Endothelial cell of umbilical vein (primary cell): ENCODE data around the gene RNF146. TPM values are rescaled to one million over a fixed set of nuclear protein-coding genes. Genes with fewer than 3 reads are reported as not detected.

Experiments used
- BruUV-seq: library from RNA; stranded (reverse); fragments of 400-500 nt; replicated peaks from 2 replicates; lab custom pipeline; 2021; lab: Mats Ljungman, UMichigan
- CTCF ChIA-PET: fragments of 300-600, 350-600 bp; sonication (Branson Sonifier 250); formaldehyde crosslinking; loops from one replicate; lab custom pipeline; 2021; ENCODE audit warnings: antibody characterized with exemption, inconsistent platforms; lab: Charles Lee
- POLR2A ChIA-PET: fragments of 300-600, 350-600 bp; sonication (Branson Sonifier 250); formaldehyde crosslinking; loops from one replicate; lab custom pipeline; 2021; ENCODE audit warnings: antibody characterized with exemption, inconsistent platforms; lab: Charles Lee
- DNase-seq: peaks from one replicate; pipeline ENCODE4 v3.0.0-alpha.2; 2011; ENCODE audit warnings: low read depth, low spot score
- FAIRE-seq: peaks from 2 replicates; lab custom pipeline; 2011; peaks lifted over from hg19 to GRCh38; lab: Jason Lieb, UNC
- H2AFZ ChIP-seq: 2 replicates; pipeline ENCODE4 v1.6.0; 2012; ENCODE audit warnings: low read depth, low read length, control low read depth, inconsistent platforms
- H3K27ac ChIP-seq: 2 replicates; pipeline ENCODE4 v1.5.1; 2011; ENCODE audit warnings: low read depth, mild to moderate bottlenecking, control low read depth, low read length, moderate library complexity; ENCODE audit not compliant: insufficient read depth
- H3K27me3 ChIP-seq, 2 experiments: 2 replicates each; pipeline versions ENCODE4 v1.6.0 to v1.6.1; 2011; ENCODE audit warnings: low read length in 2 of 2, mixed read lengths in 1 of 2; ENCODE audit not compliant: control insufficient read depth in 2 of 2, insufficient read depth in 2 of 2
- H3K36me3 ChIP-seq, 2 experiments: 2 replicates in 1 of 2; 3 replicates in 1 of 2; pipeline ENCODE4 v1.5.1; 2011; ENCODE audit warnings: low read length in 2 of 2, mild to moderate bottlenecking in 1 of 2, moderate library complexity in 1 of 2; ENCODE audit not compliant: control insufficient read depth in 2 of 2, insufficient read depth in 2 of 2; ENCODE audit errors: extremely low read depth in 1 of 2
- H3K4me1 ChIP-seq: 3 replicates; pipeline ENCODE4 v1.5.1; 2011; ENCODE audit warnings: mild to moderate bottlenecking, low read length; ENCODE audit not compliant: control insufficient read depth, insufficient read depth; ENCODE audit errors: extremely low read depth
- H3K4me2 ChIP-seq: 2 replicates; pipeline ENCODE4 v1.6.1; 2011; ENCODE audit warnings: low read length, control low read depth, mixed read lengths; ENCODE audit not compliant: insufficient read depth
- H3K4me3 ChIP-seq, 3 experiments: fragments of 200-600 bp in 1 of 3; sonication (generic), shearing (Covaris generic) in 1 of 3; replicated peaks in 1 of 3; 2 replicates each; pipeline ENCODE4 v1.5.1; 2011 to 2016; ENCODE audit warnings: control low read depth in 3 of 3, low read length in 3 of 3, mild to moderate bottlenecking in 2 of 3, inconsistent platforms in 1 of 3, low read depth in 1 of 3, moderate library complexity in 1 of 3; ENCODE audit not compliant: insufficient read depth in 1 of 3
- H3K79me2 ChIP-seq: 2 replicates; pipeline ENCODE4 v1.6.0; 2012; ENCODE audit warnings: low read length, inconsistent platforms; ENCODE audit not compliant: control insufficient read depth, insufficient read depth
- H3K9ac ChIP-seq: replicated peaks from 2 replicates; pipeline ENCODE3; 2011; ENCODE audit warnings: low read length, control low read depth; ENCODE audit not compliant: insufficient read depth; ENCODE audit errors: extremely low read depth
- H3K9me1 ChIP-seq: replicated peaks from 3 replicates; pipeline ENCODE4 v1.6.0; 2011; ENCODE audit warnings: mild to moderate bottlenecking, low read length; ENCODE audit not compliant: control insufficient read depth, insufficient read depth; ENCODE audit errors: extremely low read depth
- H3K9me3 ChIP-seq: replicated peaks from 2 replicates; pipeline ENCODE4 v1.5.1; 2012; ENCODE audit warnings: low read length, inconsistent platforms; ENCODE audit not compliant: control insufficient read depth, insufficient read depth
- H4K20me1 ChIP-seq: replicated peaks from 2 replicates; pipeline ENCODE3; 2011; ENCODE audit warnings: mild to moderate bottlenecking, low read length; ENCODE audit not compliant: control insufficient read depth, insufficient read depth; ENCODE audit errors: extremely low read depth
- CTCF ChIP-seq, 2 donors: IDR thresholded peaks; 1 replicate in 1 of 2; 2 replicates in 1 of 2; pipeline ENCODE4 v1.5.1; 2011; ENCODE audit warnings: low read length in 2 of 2, mild to moderate bottlenecking in 2 of 2, moderate library complexity in 2 of 2, control low read depth in 1 of 2, inconsistent platforms in 1 of 2, low read depth in 1 of 2; ENCODE audit not compliant: insufficient read depth in 1 of 2; ENCODE audit errors: extremely low read depth in 1 of 2
- EZH2 ChIP-seq: IDR thresholded peaks from 2 replicates; pipeline ENCODE4 v1.6.1; 2012; ENCODE audit warnings: borderline replicate concordance, low read depth, mild to moderate bottlenecking, moderate library complexity, low read length, inconsistent platforms; ENCODE audit not compliant: severe bottlenecking
- FOS ChIP-seq: IDR thresholded peaks from 2 replicates; pipeline ENCODE4 v1.6.1; 2011; ENCODE audit warnings: mild to moderate bottlenecking, low read length, moderate library complexity, borderline replicate concordance; ENCODE audit not compliant: insufficient read depth
- GATA2 ChIP-seq: IDR thresholded peaks from 2 replicates; pipeline ENCODE4 v1.7.0; 2011; ENCODE audit warnings: low read depth, mild to moderate bottlenecking, moderate library complexity, mixed read lengths, low read length; ENCODE audit not compliant: insufficient read length, insufficient read depth
- JUN ChIP-seq: IDR thresholded peaks from 2 replicates; pipeline ENCODE4 v1.6.1; 2011; ENCODE audit warnings: borderline replicate concordance, low read depth; ENCODE audit not compliant: insufficient read length, insufficient read depth
- MAX ChIP-seq: IDR thresholded peaks from 2 replicates; pipeline ENCODE4 v1.6.1; 2011; ENCODE audit not compliant: insufficient read depth, insufficient read length
- MYC ChIP-seq: IDR thresholded peaks from one replicate; pipeline ENCODE4 v1.6.1; 2011; ENCODE audit warnings: mild to moderate bottlenecking, low read depth, low read length
- POLR2A ChIP-seq: IDR thresholded peaks from 2 replicates; pipeline ENCODE4 v1.6.1; 2012; ENCODE audit warnings: low read depth, mild to moderate bottlenecking, control low read depth, low read length
- POLR2AphosphoS5 ChIP-seq: IDR thresholded peaks from 2 replicates; pipeline ENCODE4 v1.6.1; 2012; ENCODE audit warnings: low read depth, mild to moderate bottlenecking, control low read depth, low read length, moderate library complexity; ENCODE audit not compliant: insufficient read depth
- dilution Hi-C: fragments of 300-500 bp; cut with MboI; formaldehyde crosslinking; loops from one replicate; pipeline ENCODE4 v1.15.0; 2019; ENCODE audit warnings: low sequenced_read_pairs; ENCODE audit not compliant: extremely low pct_ligation_motif_present
- intact Hi-C: fragments of 100-400 bp; cut with micrococcal nuclease; formaldehyde crosslinking; loops from one replicate; pipeline ENCODE4 v1.10.0; 2022
- polyA plus RNA-seq, 4 experiments: library from polyadenylated mRNA; depleted of rRNA in 3 of 4; stranded (reverse) in 3 of 4; unstranded in 1 of 4; fragments of >200 nt; gene quantifications; 2 replicates each; pipeline versions ENCODE4 v1.2.1 to v1.2.3, GENCODE V29; 2011 to 2012; ENCODE audit warnings: missing spikeins in 1 of 4
- total RNA-seq: library from RNA; stranded (reverse); gene quantifications from 2 replicates; pipeline ENCODE4 v1.2.3, GENCODE V29; 2021

Gene RNF146
- total and polyA plus RNA-seq, 2 donors (not counting 3 experiments of a cell fraction or from before 2014, with no cell fraction given), result 37.5 to 48.1 TPM

GRCh38 chr6:127290391-127291265 is 24.0 kb downstream of the RNF146 start:
- no TSS peak for BruUV-seq
- Histone ChIP-seq H3K9me1 (no peaks in the 10 kb centered on the region), H3K27ac (no peak overlapping the region), H3K4me1 (no peaks in the 10 kb centered on the region), H3K79me2 (peaks cover 2% of the 10 kb centered on the region), H3K9ac (no peak overlapping the region), H3K36me3 (peaks cover 11 to 17% of the 10 kb centered on the region in 2 experiments), H2AFZ (no peak overlapping the region), H3K4me3 (no peak overlapping the region), H3K9me3 (no peaks in the 10 kb centered on the region), H3K4me2 (no peak overlapping the region), H3K27me3 (no peaks in the 10 kb centered on the region), H4K20me1 (no peaks in the 10 kb centered on the region)
- POLR2A ChIA-PET, result interaction anchor here (1.1 kb wide), 1 partner anchor 24 kb away, joined by 3 read pairs; the partner anchor contains the start of gene RNF146
- FAIRE-seq, result no peak
- dilution Hi-C loops (no loop called here), intact Hi-C loops (no loop called here)
- no peak for TF ChIP-seq GATA2
- TF ChIP-seq CTCF (IDR thresholded peaks at IDR 0.05; ENCODE audit: extremely low read depth in 1 of 2, insufficient read depth in 1 of 2, low read depth in 1 of 2, low read length in 2 of 2), result no peak
- TF ChIP-seq JUN, result no peak
- no peak for TF ChIP-seq MAX
- no peak for TF ChIP-seq POLR2A
- no peak for TF ChIP-seq FOS
- no peak for TF ChIP-seq EZH2
- TF ChIP-seq MYC, result no peak
- no peak for TF ChIP-seq POLR2AphosphoS5
- CTCF ChIA-PET, result interaction anchor here (0.8 to 2.6 kb wide), 7 partner anchors 11 to 248 kb away, joined by 3 to 18 read pairs (median 7); partner anchors contain the start of gene RNF146
- DNase-seq, result no peak
